ENCODE data around the gene NDP.

NDP gene, protein sequence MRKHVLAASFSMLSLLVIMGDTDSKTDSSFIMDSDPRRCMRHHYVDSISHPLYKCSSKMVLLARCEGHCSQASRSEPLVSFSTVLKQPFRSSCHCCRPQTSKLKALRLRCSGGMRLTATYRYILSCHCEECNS

DNA sequence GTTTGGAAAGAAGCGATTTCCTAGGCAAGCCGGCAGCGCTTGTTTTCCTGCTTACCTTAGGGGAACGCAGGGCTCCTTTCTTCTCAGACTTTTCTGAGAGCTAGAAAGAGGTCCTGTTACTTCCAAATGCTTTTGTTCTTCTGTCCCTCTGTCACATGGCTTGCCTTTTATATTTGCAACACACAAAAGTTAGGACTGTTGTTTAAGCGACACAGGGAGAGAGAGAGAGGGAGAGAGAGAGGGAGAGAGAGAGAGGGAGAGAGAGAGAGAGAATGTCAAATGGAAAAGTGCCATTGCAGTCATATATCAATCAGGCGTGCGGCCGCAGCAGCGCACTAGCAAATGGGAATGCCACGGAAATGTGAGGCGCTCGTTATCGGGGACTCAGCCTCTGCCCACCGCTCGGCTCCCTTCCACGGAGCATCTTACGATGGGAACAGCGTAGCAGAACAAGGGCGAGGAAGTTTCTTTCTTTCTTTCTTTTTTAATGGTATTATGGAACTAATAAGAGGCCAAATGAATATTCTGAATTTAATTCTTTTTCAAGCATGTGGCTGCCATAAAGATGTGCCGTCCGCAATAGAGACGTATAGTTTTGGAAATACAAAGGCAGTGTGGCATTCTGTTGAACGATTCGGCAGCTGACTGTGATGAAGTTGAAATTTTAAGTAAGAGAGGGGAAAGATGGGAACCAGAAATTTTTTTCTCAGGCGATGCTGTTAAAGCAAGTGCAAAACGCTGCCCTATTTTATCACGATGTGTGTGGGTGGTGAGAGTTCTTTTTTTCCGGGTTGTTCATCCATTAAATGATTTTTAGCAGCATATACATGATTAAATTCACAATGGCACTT, at the start of gene NDP:
TSS of gene NDP (minus strand) at position 142 of the 851 bp plus-strand sequence. CDS start 14,745 bp downstream, outside the sequence.
- TF ChIP-seq ZNF274 (IDR thresholded peaks at IDR 0.05; ENCODE audit: low read depth, low read length) (no peak), SUZ12 (IDR thresholded peaks at IDR 0.05; ENCODE audit: extremely low read depth, insufficient read depth, insufficient read length) (no peak), YY1 (IDR thresholded peaks at IDR 0.05; ENCODE audit: insufficient read depth, insufficient read length) (no peak)
- DNase-seq (ENCODE audit: low read depth, low spot score) = no peak
- no peaks in the 10 kb centered on the region for H3K36me3 ChIP-seq (ENCODE audit: insufficient read depth, insufficient read length, low read length)
- H3K9ac ChIP-seq (ENCODE audit: insufficient read length, low read depth) = peak within 1 kb of the TSS; percentile 42
- H3K9me3 ChIP-seq (ENCODE audit: insufficient read depth, low read length) = no peaks in the 10 kb centered on the region
- H3K4me1 ChIP-seq (ENCODE audit: insufficient read depth, insufficient read length) = no peaks in the 10 kb centered on the region
- peak within 1 kb of the TSS; percentile 15 for H3K4me3 ChIP-seq (ENCODE audit: insufficient read length, low read depth)
- H3K27me3 ChIP-seq (ENCODE audit: insufficient read depth, insufficient read length) = peaks cover 16% of the 10 kb centered on the region

DNA sequence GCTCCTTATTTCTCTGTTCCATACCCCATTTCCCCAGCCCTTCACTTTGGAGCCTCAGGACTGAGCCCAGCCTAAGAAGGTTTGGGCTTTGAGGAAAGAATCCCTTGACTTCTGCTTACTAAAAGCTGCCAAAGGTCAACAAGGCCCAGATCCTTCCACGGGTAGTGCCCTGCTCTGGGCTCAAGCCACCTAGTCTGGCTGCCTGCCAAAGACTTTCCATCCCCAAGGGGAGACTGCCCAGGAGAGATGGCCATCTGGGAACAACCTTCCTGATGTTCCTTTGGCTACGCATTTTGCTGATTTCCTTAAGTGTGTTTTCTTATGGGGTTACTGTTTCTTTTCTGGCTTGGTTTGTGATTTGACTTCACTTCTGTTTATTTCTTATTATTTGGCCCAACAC, 49.8 kb upstream of the NDP start:
- no peak overlapping the region for H3K9ac ChIP-seq (ENCODE audit: insufficient read length, low read depth)
- no peaks in the 10 kb centered on the region for H3K27me3 ChIP-seq (ENCODE audit: insufficient read depth, insufficient read length)
- no peak for DNase-seq (ENCODE audit: low read depth, low spot score)
- no peaks in the 10 kb centered on the region for H3K36me3 ChIP-seq (ENCODE audit: insufficient read depth, insufficient read length, low read length)
- H3K9me3 ChIP-seq (ENCODE audit: insufficient read depth, low read length) = no peaks in the 10 kb centered on the region
- no peak for TF ChIP-seq SUZ12 (IDR thresholded peaks at IDR 0.05; ENCODE audit: extremely low read depth, insufficient read depth, insufficient read length)
- no peak for TF ChIP-seq YY1 (IDR thresholded peaks at IDR 0.05; ENCODE audit: insufficient read depth, insufficient read length)
- no peak overlapping the region for H3K4me3 ChIP-seq (ENCODE audit: insufficient read length, low read depth)
- no peaks in the 10 kb centered on the region for H3K4me1 ChIP-seq (ENCODE audit: insufficient read depth, insufficient read length)

DNA sequence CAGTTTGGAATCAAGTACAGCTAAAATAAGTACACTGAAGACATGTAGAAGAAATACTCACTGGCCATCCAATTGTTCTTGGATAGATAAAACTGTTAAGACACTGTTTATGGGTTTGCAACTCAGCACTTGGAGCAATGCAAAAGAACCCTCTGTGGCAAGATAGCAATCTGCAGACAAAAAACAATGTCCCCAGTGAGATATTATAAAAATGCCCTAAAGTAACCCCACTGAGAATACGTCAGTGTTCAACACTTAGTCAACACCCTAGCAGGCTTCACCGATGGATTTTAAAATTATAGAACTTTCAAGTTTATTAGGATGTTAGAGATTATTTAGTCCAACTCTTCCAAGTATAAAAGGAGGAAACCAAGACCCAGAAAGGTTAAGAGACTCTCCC, 47.5 kb upstream of the NDP start:
- no peaks in the 10 kb centered on the region for H3K27me3 ChIP-seq (ENCODE audit: insufficient read depth, insufficient read length)
- H3K9ac ChIP-seq (ENCODE audit: insufficient read length, low read depth) = no peak overlapping the region
- H3K36me3 ChIP-seq (ENCODE audit: insufficient read depth, insufficient read length, low read length) = no peaks in the 10 kb centered on the region
- H3K4me1 ChIP-seq (ENCODE audit: insufficient read depth, insufficient read length) = no peaks in the 10 kb centered on the region
- H3K9me3 ChIP-seq (ENCODE audit: insufficient read depth, low read length) = no peaks in the 10 kb centered on the region
- TF ChIP-seq SUZ12 (IDR thresholded peaks at IDR 0.05; ENCODE audit: extremely low read depth, insufficient read depth, insufficient read length) (no peak), YY1 (IDR thresholded peaks at IDR 0.05; ENCODE audit: insufficient read depth, insufficient read length) (no peak), ZNF274 (IDR thresholded peaks at IDR 0.05; ENCODE audit: low read depth, low read length) (no peak)
- H3K4me3 ChIP-seq (ENCODE audit: insufficient read length, low read depth) = no peak overlapping the region
- no peak for DNase-seq (ENCODE audit: low read depth, low spot score)

DNA sequence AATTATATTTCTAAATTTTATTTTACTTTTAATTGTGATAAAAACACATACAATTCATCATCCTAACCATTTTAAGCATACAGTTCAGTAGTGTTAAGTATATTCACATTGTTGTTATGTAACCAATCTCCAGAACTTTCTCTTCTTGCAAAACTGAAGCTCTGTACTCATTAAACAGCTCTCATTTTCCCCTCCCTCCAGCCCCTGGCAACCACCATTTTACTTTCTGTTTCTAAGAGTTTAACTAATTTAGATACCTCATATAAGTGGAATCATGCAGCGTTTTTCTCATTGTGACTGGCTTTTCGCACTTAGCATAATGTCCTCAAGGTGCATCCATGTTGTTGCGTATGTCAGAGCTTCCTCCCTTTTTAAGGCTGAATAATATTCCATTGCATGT, 46.7 kb upstream of the NDP start:
- Histone ChIP-seq H3K36me3 (ENCODE audit: insufficient read depth, insufficient read length, low read length) (no peaks in the 10 kb centered on the region), H3K4me1 (ENCODE audit: insufficient read depth, insufficient read length) (no peaks in the 10 kb centered on the region), H3K27me3 (ENCODE audit: insufficient read depth, insufficient read length) (no peaks in the 10 kb centered on the region), H3K4me3 (ENCODE audit: insufficient read length, low read depth) (no peak overlapping the region), H3K9me3 (ENCODE audit: insufficient read depth, low read length) (no peaks in the 10 kb centered on the region), H3K9ac (ENCODE audit: insufficient read length, low read depth) (no peak overlapping the region)
- TF ChIP-seq ZNF274 (IDR thresholded peaks at IDR 0.05; ENCODE audit: low read depth, low read length) (no peak), YY1 (IDR thresholded peaks at IDR 0.05; ENCODE audit: insufficient read depth, insufficient read length) (no peak), SUZ12 (IDR thresholded peaks at IDR 0.05; ENCODE audit: extremely low read depth, insufficient read depth, insufficient read length) (no peak)
- DNase-seq (ENCODE audit: low read depth, low spot score) = no peak

DNA sequence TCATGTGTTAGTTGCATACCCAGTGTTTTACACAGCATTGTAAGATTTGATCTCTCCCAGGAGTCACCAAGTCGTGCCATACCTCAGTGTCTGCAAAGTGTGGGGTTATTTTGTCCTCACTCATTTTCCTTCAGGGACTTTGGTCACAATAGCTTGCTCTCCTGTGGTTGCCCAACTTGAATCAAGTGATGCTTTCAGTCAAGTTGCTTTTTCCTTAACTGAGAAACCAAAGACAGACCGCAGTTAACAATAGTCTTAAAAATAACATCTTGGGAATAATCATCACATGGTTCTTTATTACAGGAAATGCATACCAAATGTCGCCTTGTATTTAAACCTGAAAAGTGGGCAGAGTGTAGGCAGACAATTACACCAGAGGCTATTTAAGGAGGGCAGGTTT, 44.5 kb upstream of the NDP start:
- Histone ChIP-seq H3K9me3 (ENCODE audit: insufficient read depth, low read length) (no peaks in the 10 kb centered on the region), H3K27me3 (ENCODE audit: insufficient read depth, insufficient read length) (no peaks in the 10 kb centered on the region), H3K4me1 (ENCODE audit: insufficient read depth, insufficient read length) (no peaks in the 10 kb centered on the region), H3K36me3 (ENCODE audit: insufficient read depth, insufficient read length, low read length) (no peaks in the 10 kb centered on the region), H3K9ac (ENCODE audit: insufficient read length, low read depth) (no peak overlapping the region), H3K4me3 (ENCODE audit: insufficient read length, low read depth) (no peak overlapping the region)
- no peak for DNase-seq (ENCODE audit: low read depth, low spot score)
- TF ChIP-seq YY1 (IDR thresholded peaks at IDR 0.05; ENCODE audit: insufficient read depth, insufficient read length) (no peak), ZNF274 (IDR thresholded peaks at IDR 0.05; ENCODE audit: low read depth, low read length) (no peak), SUZ12 (IDR thresholded peaks at IDR 0.05; ENCODE audit: extremely low read depth, insufficient read depth, insufficient read length) (no peak)

DNA sequence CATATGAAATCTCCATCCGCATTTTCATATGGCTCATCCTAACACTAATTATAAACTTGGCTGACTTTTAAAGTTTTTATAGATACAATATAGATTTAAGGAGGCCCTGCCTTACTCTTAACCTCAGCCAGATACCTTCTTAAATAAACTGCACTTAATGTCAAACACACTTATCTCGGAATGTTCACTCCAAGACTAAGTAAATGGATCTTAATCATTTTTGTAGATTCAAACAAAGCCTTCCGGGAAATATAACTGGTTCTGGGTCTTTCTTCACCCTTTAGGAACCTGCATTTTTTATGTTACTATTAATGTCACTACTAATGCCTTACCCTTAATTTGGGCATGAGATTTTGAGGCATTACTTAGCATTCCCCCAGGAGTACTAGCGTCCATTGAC, 43.7 kb upstream of the NDP start:
- Histone ChIP-seq H3K27me3 (ENCODE audit: insufficient read depth, insufficient read length) (no peaks in the 10 kb centered on the region), H3K9ac (ENCODE audit: insufficient read length, low read depth) (no peak overlapping the region), H3K9me3 (ENCODE audit: insufficient read depth, low read length) (no peaks in the 10 kb centered on the region), H3K4me1 (ENCODE audit: insufficient read depth, insufficient read length) (no peaks in the 10 kb centered on the region), H3K4me3 (ENCODE audit: insufficient read length, low read depth) (no peak overlapping the region), H3K36me3 (ENCODE audit: insufficient read depth, insufficient read length, low read length) (no peaks in the 10 kb centered on the region)
- TF ChIP-seq ZNF274 (IDR thresholded peaks at IDR 0.05; ENCODE audit: low read depth, low read length) (no peak), SUZ12 (IDR thresholded peaks at IDR 0.05; ENCODE audit: extremely low read depth, insufficient read depth, insufficient read length) (no peak), YY1 (IDR thresholded peaks at IDR 0.05; ENCODE audit: insufficient read depth, insufficient read length) (no peak)
- no peak for DNase-seq (ENCODE audit: low read depth, low spot score)

DNA sequence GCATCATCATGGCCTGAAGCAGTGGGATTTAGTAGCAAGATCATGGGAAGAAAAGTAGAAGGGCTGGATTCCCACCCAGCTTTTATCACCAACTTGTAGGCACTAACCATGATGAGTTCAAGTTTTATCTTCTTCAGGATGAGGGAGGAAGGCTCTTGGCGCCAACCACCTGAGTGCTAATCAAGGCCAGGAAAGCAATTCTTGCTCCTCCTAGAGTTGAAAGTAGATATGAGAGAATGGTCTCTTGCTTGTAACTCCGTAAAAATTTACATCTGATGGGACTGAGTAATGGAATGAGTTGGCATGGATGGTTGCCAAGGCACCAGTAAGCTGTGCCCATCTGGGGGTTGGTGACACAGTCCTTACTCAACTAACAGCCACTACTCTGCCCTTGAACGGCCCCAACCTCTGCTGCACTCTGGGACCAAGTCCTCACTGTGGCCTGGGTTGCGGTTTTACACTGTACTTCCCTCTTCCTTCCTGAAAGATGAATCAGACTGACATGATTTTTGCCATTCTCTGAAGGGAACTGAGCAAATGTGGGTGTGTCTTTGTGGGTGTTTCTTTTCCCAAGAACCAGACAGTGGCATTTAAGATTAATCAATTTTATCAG, 39.4 kb upstream of the NDP start:
- Histone ChIP-seq H3K36me3 (ENCODE audit: insufficient read depth, insufficient read length, low read length) (no peaks in the 10 kb centered on the region), H3K9ac (ENCODE audit: insufficient read length, low read depth) (no peak overlapping the region), H3K4me1 (ENCODE audit: insufficient read depth, insufficient read length) (no peaks in the 10 kb centered on the region), H3K4me3 (ENCODE audit: insufficient read length, low read depth) (no peak overlapping the region), H3K9me3 (ENCODE audit: insufficient read depth, low read length) (no peaks in the 10 kb centered on the region), H3K27me3 (ENCODE audit: insufficient read depth, insufficient read length) (no peaks in the 10 kb centered on the region)
- no peak for DNase-seq (ENCODE audit: low read depth, low spot score)
- TF ChIP-seq ZNF274 (IDR thresholded peaks at IDR 0.05; ENCODE audit: low read depth, low read length) (no peak), YY1 (IDR thresholded peaks at IDR 0.05; ENCODE audit: insufficient read depth, insufficient read length) (no peak), SUZ12 (IDR thresholded peaks at IDR 0.05; ENCODE audit: extremely low read depth, insufficient read depth, insufficient read length) (no peak)

Data from NT2/D1 (cell line).